ENCODE results near the gene FUT6.

GRCh38 chr19:5801796-5802619 is 37.5 kb downstream of the FUT6 start:
- TF ChIP-seq CTCF (IDR thresholded peaks at IDR 0.05; ENCODE audit: low read depth, low read length) (no peak), EZH2phosphoT487 (IDR thresholded peaks at IDR 0.05; ENCODE audit: low read depth) (no peak)
